HG03103 (cell line): ENCODE results near the gene SUN5.

ENCODE experiments used
- ATAC-seq: cut with Tn5 transposase; IDR thresholded peaks from one replicate; pipeline ENCODE4 v1.9.1; 2021; ENCODE audit warnings: low read depth; ENCODE audit not compliant: unreplicated experiment

The SUN5 gene

DNA sequence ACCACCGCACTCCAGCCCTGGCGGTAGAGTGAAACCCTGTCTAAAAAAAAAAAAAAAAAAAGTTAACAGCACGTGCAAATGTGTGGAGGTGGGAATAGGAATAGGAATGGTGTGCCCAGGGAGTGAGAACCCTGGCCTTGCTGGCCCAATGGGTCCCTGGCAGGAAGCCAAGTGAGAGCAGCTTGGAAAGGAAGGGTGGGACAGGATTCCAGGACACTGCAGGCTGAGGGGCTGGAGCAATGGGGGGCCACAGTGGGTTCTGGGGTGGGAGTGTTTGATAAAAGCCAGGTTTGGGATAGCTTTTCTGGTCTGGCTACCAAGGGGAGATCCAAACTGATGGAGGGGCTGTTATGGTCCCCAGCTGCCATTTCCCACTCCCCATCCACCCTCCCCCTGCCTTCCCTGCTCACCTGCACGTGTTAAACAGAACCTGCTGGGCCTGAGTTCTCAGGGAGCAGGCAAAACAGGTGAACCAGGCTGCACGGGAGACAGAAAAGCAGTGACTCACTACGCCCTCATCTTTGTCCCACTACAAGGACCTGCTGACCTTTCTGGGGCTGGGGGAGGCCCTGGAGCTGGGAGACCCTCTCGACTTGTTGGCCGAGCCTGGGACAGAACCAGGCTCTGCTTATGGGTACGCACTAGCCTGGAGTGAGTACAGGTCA, 3.3 kb downstream of the SUN5 start:
- no peak for ATAC-seq

DNA sequence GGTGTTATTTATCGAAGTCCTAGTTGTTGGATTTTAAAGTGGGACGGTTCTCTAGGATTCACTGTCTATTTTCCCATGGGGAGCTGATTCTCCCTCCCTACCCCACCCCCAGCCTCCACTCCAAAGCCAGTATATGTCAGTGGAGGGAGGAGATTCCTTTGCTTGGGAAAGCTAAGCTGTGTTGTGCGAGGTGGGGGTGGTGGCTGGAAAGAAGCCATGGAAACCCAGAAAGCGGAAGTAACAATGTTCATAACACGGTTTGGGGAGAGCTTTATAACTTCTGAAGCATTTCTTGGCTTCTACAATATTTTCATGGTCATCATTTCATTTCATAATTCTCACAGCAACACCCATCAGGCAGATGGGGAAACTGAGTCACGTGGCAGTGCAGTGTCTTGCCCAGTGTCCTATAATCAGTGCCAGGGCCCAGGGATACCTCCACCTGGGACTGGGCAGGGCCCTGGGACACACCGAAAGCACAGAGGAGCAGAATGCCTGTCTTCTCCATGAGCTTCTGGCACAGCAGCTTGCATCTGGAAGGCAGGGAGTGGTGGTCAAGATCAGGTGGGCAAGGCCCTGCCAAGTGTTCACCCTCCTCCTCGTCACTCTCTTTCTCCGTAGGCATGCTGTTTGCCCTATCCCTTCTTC, 4.5 kb downstream of the SUN5 start:
- no peak for ATAC-seq

- ATAC-seq = no peak
Measured at GRCh38 chr20:32997431-32997830, 6.8 kb downstream of the SUN5 start.

DNA sequence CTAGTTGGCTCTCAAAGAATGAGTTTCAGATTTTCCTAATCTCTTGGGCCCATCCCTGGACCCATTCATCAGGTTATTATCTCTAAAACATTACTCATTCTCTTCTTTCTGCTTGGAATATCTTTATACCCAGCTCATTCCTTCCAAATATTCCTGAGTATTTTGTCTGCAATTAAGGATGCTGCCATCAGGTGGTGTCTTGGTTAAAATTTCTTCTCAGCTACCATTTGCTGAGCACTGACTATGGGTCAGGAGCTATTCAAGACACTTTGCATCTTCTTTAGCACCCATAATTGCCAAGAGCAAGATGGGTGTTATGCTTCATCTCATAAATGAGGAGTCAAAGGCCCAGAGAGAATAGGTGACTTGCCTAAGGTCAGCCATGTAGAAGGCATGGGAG, 8.4 kb downstream of the SUN5 start:
- no peak for ATAC-seq

- no peak for ATAC-seq
Measured at GRCh38 chr20:32993496-32994050, 10.7 kb downstream of the SUN5 start.

- ATAC-seq = no peak
Measured at GRCh38 chr20:32991792-32992641, 12.2 kb downstream of the SUN5 start.

DNA sequence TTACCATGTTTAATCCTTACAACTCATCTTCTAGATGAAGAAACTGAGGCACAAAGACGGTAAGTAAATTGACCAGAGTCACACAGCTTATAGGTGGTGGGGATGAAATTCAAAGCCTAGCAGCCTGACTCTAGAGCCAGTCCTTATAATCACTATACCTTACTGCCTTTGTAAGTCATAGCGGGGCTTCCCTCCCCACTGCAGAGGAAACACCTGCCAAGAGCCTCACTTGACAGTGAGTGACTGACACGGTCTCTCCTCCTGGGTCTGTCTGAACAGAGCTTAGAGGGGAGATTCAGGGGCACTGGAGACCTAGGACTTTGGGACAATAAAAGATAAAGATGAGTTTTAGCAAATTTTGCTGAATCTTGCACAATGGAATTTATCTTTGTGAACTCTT, 12.8 kb downstream of the SUN5 start:
- no peak for ATAC-seq

GRCh38 chr20:32990426-32990825, 13.8 kb downstream of the SUN5 start:
- no peak for ATAC-seq

DNA sequence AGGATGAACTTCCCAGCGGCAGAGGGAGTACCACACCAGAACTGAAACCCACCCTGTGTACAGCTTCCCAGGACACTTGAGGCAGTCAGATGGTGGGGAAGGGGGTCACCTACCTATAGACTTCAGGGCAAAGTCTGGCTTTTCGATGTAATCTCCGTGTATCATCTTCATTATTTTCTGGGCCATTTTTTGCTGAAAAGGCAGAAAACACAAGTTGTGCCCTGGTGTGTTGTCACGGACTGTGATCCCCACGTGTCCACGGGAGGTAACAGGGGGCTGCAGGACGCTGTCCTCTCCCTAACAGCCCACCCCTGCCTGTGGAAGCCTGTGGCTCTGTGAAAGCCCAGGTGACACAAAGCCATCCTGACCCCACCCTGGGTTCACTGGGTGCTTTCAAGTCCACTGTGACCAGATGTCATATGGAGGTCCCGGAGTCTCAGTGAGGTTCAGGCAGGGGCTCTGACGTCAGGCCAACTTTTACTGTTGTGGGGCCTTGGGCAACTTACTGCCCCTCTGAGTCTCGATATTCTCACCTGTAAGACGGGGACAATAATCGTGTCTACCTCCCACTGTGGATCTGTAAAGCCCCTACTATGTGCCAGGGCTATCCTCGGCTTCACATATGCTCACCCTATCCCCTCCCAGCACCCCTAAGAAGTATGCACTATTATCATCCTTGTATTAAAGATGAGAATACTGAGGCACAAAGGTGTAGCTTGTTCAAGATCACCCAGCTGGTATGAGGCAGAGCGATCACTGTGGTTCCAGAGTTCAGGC, 14.5 kb downstream of the SUN5 start:
- ATAC-seq = no peak

DNA sequence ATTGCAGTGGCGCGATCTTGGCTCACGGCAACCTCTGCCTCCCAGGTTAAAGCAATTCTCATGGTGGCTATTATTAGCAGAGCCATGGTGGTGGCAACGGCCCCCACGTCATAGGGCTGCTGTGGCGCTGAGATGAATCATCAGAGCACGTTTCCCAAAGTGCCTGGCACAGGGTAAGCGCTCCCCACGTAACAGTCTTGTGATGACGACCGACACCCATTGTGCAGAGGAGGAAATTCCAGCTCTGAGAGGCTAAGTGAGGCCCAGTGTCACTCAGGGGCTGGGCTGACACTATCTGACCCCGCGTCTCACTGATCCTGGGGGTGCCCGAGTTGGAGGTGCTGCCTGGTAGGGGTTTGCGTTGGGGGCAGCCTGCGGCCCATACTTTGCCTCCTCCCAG, 16.2 kb downstream of the SUN5 start:
- no peak for ATAC-seq

- ATAC-seq = no peak
Measured at GRCh38 chr20:32987044-32987825, 17.0 kb downstream of the SUN5 start.

GRCh38 chr20:32986331-32986966, 17.8 kb downstream of the SUN5 start:
- ATAC-seq = no peak

DNA sequence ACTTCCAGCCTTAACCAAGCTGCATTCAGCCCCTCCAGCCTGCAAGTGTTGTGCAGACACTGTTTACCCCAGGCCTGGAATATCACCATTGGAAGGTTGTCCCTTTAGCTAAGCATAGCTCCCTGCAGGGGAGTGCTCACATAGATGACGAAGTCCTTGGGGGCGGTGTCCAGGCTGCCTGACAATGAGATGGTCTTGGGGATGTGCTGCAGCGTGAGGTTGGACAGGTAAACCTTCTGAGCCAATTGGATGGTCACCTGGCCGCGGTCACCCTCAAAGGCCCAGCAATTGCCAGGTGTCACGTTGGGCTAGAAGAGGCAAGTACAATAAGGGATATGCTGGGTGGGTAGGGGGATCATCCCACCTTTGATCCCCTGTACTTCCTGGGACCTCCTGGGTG, 18.6 kb downstream of the SUN5 start:
- no peak for ATAC-seq

- ATAC-seq = no peak
Measured at GRCh38 chr20:32984631-32985354, 19.4 kb downstream of the SUN5 start.

GRCh38 chr20:32984196-32984595, 20.0 kb downstream of the SUN5 start:
- no peak for ATAC-seq

DNA sequence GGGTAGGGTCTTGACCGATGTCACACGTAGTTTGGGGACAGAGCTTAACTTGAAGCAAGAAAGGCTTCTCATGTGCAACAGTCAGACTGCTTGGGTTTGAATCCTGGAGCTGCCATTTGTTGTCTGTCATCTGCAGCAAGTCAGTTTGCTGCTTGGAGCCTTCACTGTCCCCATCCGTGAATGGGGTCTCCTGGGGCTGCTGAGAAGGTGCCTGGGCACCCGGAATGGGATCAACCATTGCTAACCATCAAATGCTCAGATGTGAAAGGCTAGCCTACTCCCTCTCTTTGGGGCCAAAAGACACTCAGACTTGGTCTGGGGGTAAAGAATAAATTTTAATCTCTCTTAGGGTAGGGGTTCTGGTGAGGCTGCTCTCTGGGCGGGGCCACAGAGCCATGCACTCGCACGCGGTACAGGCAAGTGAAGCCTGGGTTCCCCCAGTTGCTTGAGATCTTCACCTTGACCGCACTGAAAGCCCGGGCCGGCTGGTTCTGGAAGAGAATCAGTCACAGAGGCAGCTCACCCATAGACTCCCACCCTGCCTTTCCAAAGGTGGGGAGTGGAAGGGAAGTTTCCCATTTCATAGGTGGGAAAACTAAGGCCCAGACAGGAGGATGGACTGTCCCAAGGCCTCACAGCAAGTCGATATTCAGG, 20.6 kb downstream of the SUN5 start:
- no peak for ATAC-seq

- ATAC-seq = no peak
Measured at GRCh38 chr20:32982617-32983458, 21.4 kb downstream of the SUN5 start.
